HepG2 (cell line): ENCODE measurements around the gene INHBC. TPM values are rescaled to one million over a fixed set of nuclear protein-coding genes. Genes with fewer than 3 reads are reported as not detected.

Experiments used
- CBX1 ChIP-seq: IDR thresholded peaks from one replicate; pipeline ENCODE4 v1.6.1; 2016; ENCODE audit warnings: antibody characterized with exemption, low read depth
- ELF1 ChIP-seq: sonication (generic); formaldehyde crosslinking; IDR thresholded peaks from 2 replicates; pipeline ENCODE4 v1.4.0; 2020; ENCODE audit warnings: missing genetic modification reagents
- ISL2 ChIP-seq: sonication (generic); formaldehyde crosslinking; IDR thresholded peaks from 2 replicates; pipeline ENCODE4 v1.5.0; 2020; ENCODE audit warnings: missing genetic modification reagents
- JUNB ChIP-seq: sonication (generic); formaldehyde crosslinking; IDR thresholded peaks from 2 replicates; pipeline ENCODE4 v1.8.0; 2022; ENCODE audit warnings: missing genetic modification reagents, mild to moderate bottlenecking, borderline replicate concordance
- NFATC3 ChIP-seq: sonication (generic); formaldehyde crosslinking; IDR thresholded peaks from 2 replicates; pipeline ENCODE4 v1.5.1; 2020; ENCODE audit warnings: mild to moderate bottlenecking, missing genetic modification reagents
- NFE2L1 ChIP-seq: sonication (generic); formaldehyde crosslinking; IDR thresholded peaks from 2 replicates; pipeline ENCODE4 v1.4.0; 2020; ENCODE audit warnings: missing genetic modification reagents, mild to moderate bottlenecking, borderline replicate concordance
- ZNF234 ChIP-seq: sonication (generic); formaldehyde crosslinking; conservative IDR thresholded peaks from 2 replicates; pipeline ENCODE4 v1.5.1; 2020; ENCODE audit warnings: mild to moderate bottlenecking, missing genetic modification reagents
- polyA plus RNA-seq, 8 experiments: library from polyadenylated mRNA; depleted of rRNA in 3 of 8; stranded (reverse) in 7 of 8; unstranded in 1 of 8; fragments of >200 nt; fragmentation: Illumina TruSeq in 4 of 8; extraction: Trizol in 4 of 8; gene quantifications; 2 replicates each; pipeline versions ENCODE4 v1.2.1 to v1.2.3, GENCODE V29; 2011 to 2016; ENCODE audit warnings: low read depth in 4 of 8, missing spikeins in 1 of 8, mixed read lengths in 1 of 8; ENCODE audit not compliant: insufficient read depth in 1 of 8
- total RNA-seq, 5 experiments: library from RNA; depleted of rRNA; stranded (reverse); fragments of >200 nt; fragmentation: Illumina TruSeq; extraction: Trizol; gene quantifications; 2 replicates each; pipeline ENCODE4 v1.2.3, GENCODE V29; 2016; ENCODE audit warnings: low read depth in 1 of 5
- TF ChIP-seq, protein P1 (sequence below): sonication (generic); formaldehyde crosslinking; IDR thresholded peaks from 2 replicates; pipeline ENCODE4 v1.4.0; 2020; ENCODE audit warnings: missing genetic modification reagents, borderline replicate concordance
- TF ChIP-seq, protein P2 (sequence below): sonication (generic); formaldehyde crosslinking; IDR thresholded peaks from 2 replicates; pipeline ENCODE4 v1.4.0; 2020; ENCODE audit warnings: missing genetic modification reagents, mild to moderate bottlenecking, borderline replicate concordance
- TF ChIP-seq, protein P3 (sequence below): fragments of 450-650 bp; IDR thresholded peaks from 2 replicates; pipeline ENCODE4 v1.6.1; 2017
- TF ChIP-seq, protein P4 (sequence below): sonication (generic); formaldehyde crosslinking; IDR thresholded peaks from 2 replicates; pipeline ENCODE4 v1.4.0; 2020; ENCODE audit warnings: mild to moderate bottlenecking, low read depth, missing genetic modification reagents

The INHBC gene
- total and polyA plus RNA-seq, 2 of the 13 experiments (the other 11 are each of a cell fraction or from before 2014, with no cell fraction given) = 1.8 to 13.8 TPM

DNA sequence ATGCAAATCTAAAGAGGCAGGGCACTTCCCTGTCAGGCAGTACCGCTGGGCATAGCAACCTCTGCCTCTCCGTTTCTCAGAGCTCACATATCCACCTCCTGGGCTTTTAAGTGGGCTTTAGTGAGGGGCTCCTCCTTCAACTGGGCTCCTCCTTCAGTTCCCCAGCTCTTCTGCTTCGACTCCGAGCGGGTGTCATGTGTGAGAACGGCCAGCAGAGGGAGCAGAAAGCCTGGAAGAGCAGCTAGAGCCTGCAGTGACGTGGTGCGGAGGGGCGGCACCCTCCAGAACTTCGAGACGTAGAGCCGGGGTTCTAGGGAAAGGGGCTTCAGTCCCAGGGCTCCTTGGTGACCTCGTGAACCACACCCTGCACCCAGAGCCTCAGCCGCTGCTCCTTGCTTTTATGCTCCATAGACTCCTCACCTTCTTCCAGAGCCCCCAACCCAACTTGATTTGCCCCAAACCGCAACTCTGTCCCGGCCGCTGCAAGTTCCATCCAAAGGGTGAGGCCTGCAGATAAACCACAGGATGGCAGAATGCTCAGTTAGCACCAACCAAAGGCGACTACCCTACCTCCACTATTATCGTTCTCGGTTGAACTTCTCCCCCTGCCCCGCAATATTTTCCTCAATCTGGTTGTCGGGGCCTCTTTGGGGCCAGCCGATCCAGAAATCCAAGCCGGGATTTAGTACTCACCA, 24.6 kb downstream of the INHBC start (continued):
- TF ChIP-seq, protein P1, sequence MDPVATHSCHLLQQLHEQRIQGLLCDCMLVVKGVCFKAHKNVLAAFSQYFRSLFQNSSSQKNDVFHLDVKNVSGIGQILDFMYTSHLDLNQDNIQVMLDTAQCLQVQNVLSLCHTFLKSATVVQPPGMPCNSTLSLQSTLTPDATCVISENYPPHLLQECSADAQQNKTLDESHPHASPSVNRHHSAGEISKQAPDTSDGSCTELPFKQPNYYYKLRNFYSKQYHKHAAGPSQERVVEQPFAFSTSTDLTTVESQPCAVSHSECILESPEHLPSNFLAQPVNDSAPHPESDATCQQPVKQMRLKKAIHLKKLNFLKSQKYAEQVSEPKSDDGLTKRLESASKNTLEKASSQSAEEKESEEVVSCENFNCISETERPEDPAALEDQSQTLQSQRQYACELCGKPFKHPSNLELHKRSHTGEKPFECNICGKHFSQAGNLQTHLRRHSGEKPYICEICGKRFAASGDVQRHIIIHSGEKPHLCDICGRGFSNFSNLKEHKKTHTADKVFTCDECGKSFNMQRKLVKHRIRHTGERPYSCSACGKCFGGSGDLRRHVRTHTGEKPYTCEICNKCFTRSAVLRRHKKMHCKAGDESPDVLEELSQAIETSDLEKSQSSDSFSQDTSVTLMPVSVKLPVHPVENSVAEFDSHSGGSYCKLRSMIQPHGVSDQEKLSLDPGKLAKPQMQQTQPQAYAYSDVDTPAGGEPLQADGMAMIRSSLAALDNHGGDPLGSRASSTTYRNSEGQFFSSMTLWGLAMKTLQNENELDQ (CRISPR knock-in tag) = no peak
- TF ChIP-seq ELF1 (CRISPR knock-in tag) (no peak), ZNF234 (no peak), ISL2 (CRISPR knock-in tag) (no peak; the same call in 1 of the 2 replicates), CBX1 (peak; percentile 22), NFE2L1 (no peak), JUNB (CRISPR knock-in tag) (no peak), NFATC3 (CRISPR knock-in tag) (no peak)
- TF ChIP-seq, protein P2, sequence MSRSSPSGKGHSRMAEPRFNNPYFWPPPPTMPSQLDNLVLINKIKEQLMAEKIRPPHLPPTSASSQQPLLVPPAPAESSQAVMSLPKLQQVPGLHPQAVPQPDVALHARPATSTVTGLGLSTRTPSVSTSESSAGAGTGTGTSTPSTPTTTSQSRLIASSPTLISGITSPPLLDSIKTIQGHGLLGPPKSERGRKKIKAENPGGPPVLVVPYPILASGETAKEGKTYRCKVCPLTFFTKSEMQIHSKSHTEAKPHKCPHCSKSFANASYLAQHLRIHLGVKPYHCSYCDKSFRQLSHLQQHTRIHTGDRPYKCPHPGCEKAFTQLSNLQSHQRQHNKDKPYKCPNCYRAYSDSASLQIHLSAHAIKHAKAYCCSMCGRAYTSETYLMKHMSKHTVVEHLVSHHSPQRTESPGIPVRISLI (CRISPR knock-in tag) = 0 out of 2 replicates have a peak, but pooled peaks have one; percentile 26
- TF ChIP-seq, protein P3, sequence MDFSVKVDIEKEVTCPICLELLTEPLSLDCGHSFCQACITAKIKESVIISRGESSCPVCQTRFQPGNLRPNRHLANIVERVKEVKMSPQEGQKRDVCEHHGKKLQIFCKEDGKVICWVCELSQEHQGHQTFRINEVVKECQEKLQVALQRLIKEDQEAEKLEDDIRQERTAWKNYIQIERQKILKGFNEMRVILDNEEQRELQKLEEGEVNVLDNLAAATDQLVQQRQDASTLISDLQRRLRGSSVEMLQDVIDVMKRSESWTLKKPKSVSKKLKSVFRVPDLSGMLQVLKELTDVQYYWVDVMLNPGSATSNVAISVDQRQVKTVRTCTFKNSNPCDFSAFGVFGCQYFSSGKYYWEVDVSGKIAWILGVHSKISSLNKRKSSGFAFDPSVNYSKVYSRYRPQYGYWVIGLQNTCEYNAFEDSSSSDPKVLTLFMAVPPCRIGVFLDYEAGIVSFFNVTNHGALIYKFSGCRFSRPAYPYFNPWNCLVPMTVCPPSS = no peak
- TF ChIP-seq, protein P4, sequence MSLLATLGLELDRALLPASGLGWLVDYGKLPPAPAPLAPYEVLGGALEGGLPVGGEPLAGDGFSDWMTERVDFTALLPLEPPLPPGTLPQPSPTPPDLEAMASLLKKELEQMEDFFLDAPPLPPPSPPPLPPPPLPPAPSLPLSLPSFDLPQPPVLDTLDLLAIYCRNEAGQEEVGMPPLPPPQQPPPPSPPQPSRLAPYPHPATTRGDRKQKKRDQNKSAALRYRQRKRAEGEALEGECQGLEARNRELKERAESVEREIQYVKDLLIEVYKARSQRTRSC (CRISPR knock-in tag) = no peak
